Sigmoid colon (tissue), 7 donors: Measurements from ENCODE around the gene CDON. TPM values are rescaled to one million over a fixed set of nuclear protein-coding genes. Genes with fewer than 3 reads are reported as not detected.
A peak's percentile ranks its signal among the peaks of the same experiment; 100 is the strongest.

Experiments
- DNase-seq: peaks from one replicate; pipeline ENCODE4 v3.0.0-alpha.2; 2019
- H3K27ac ChIP-seq, 4 donors: fragments of 200-600 bp; sonication (generic); one replicate each; pipeline ENCODE4 v1.5.1; 2016 to 2019; ENCODE audit warnings: mild to moderate bottlenecking in 1 of 4
- H3K27me3 ChIP-seq, 3 donors: fragments of 200-600 bp; sonication (generic); one replicate each; pipeline ENCODE4 v1.5.1; 2019; ENCODE audit warnings: mild to moderate bottlenecking in 1 of 3
- H3K36me3 ChIP-seq, 4 donors: fragments of 200-600 bp; sonication (generic); one replicate each; pipeline ENCODE4 v1.5.1; 2016 to 2019
- H3K4me1 ChIP-seq, 4 donors: fragments of 200-600 bp; sonication (generic); one replicate each; pipeline ENCODE4 v1.5.1; 2017 to 2019
- H3K4me3 ChIP-seq, 4 donors: fragments of 200-600 bp; sonication (generic); one replicate each; pipeline ENCODE4 v1.5.1; 2017 to 2019; ENCODE audit warnings: mild to moderate bottlenecking in 2 of 4, moderate library complexity in 1 of 4
- H3K9me3 ChIP-seq, 4 donors: fragments of 200-600 bp in 3 of 4; sonication (generic) in 3 of 4; one replicate each; pipeline versions ENCODE4 v1.5.1 to v1.6.1; 2013 to 2019
- EP300 ChIP-seq, 4 donors: sonication (generic); formaldehyde crosslinking; IDR thresholded peaks; one replicate each; pipeline ENCODE4 v1.6.1; 2017; ENCODE audit warnings: antibody characterized with exemption in 4 of 4
- POLR2A ChIP-seq, 2 donors: fragments of 450-650 bp; IDR thresholded peaks; one replicate each; pipeline ENCODE4 v1.6.1; 2016; ENCODE audit warnings: antibody characterized with exemption in 2 of 2, mild to moderate bottlenecking in 2 of 2, moderate library complexity in 2 of 2
- POLR2AphosphoS5 ChIP-seq, 4 donors: sonication (generic); formaldehyde crosslinking; IDR thresholded peaks; one replicate each; pipeline ENCODE4 v1.6.1; 2017; ENCODE audit warnings: antibody characterized with exemption in 4 of 4
- WGBS, 2 donors: extraction: QIAGEN DNeasy Blood & Tissue Kit; methylation state at CpG; one replicate each; pipeline ENCODE4 v1.1.7; 2013; 5-methylcytosine and 5-hydroxymethylcytosine counted together
- intact Hi-C: fragments of 100-400 bp; cut with DNase I; formaldehyde crosslinking; loops from one replicate; pipeline ENCODE4 v1.15.1; 2023
- polyA plus RNA-seq, 3 donors: library from polyadenylated mRNA; stranded (reverse); fragments of 200-250 nt; gene quantifications; one replicate each; pipeline ENCODE4 v1.2.3, GENCODE V29; 2013
- total RNA-seq, 4 donors: library from RNA; depleted of rRNA; stranded (reverse); fragments of >200 nt; gene quantifications; one replicate each; pipeline ENCODE4 v1.1.0, GENCODE V29; 2016
- TF ChIP-seq, protein P1 (sequence below), 4 experiments: fragments of 450-650 bp in 3 of 4; fragments of 200-600 bp in 1 of 4; IDR thresholded peaks; one replicate each; pipeline ENCODE4 v1.5.1; 2016 to 2019; ENCODE audit warnings: antibody characterized with exemption in 4 of 4, mild to moderate bottlenecking in 3 of 4, moderate library complexity in 2 of 4
- donor health status: healthy with polysubstance abuse.
- donor health status: Bipolar disorder and iron deficiency.
- donor health status: healthy.

Gene CDON
- total and polyA plus RNA-seq, 7 donors = under 0.01 to 88.1 (median 48.9) TPM

DNA sequence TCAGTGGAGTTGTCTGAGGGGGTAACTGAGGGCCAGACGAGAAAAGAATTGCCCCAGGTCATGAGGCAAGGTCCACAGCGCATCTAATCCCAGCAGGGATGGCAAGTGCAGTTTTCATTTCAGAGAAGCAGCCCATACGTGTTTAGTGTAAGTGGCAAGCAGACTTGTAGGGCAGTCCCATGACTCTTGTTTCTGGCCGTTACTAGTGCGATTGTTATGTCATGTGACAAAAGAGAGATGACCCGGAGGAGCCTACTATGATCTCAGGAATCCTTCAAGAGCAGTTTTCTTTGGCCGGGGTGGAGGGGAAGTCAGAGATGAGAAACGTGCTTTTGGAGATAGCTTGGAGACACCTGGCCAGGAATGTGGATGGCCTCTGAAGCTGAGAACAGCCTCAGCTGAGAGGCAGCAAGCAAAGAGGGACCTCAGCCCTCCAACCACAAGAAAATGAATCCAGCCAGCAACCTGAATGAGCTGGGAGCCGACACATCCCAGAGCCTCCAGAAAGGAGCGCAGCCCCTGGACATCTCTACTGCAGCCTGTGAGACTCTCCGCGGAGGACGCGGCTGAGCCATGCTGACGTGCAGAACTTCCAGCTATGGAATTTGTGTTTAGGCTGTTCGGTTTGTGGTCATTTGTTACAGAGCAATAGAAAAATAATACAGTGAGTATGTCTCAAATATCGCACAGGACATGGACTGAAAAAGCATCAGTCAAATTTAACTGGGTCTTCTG is 44.1 kb upstream of the CDON start:
- intact Hi-C loops = no loop called here
- no peaks in the 10 kb centered on the region for H3K27me3 ChIP-seq
- H3K4me3 ChIP-seq = no peak overlapping the region
- no peak for DNase-seq
- 82 to 83% methylated on average over 17 of the region's 17 CpGs for WGBS, 2 donors
- H3K9me3 ChIP-seq = no peaks in the 10 kb centered on the region
- H3K27ac ChIP-seq = peak overlapping the region in 2 of 4 donors; percentile 16 to 23
- no peaks in the 10 kb centered on the region for H3K36me3 ChIP-seq
- TF ChIP-seq, protein P1, sequence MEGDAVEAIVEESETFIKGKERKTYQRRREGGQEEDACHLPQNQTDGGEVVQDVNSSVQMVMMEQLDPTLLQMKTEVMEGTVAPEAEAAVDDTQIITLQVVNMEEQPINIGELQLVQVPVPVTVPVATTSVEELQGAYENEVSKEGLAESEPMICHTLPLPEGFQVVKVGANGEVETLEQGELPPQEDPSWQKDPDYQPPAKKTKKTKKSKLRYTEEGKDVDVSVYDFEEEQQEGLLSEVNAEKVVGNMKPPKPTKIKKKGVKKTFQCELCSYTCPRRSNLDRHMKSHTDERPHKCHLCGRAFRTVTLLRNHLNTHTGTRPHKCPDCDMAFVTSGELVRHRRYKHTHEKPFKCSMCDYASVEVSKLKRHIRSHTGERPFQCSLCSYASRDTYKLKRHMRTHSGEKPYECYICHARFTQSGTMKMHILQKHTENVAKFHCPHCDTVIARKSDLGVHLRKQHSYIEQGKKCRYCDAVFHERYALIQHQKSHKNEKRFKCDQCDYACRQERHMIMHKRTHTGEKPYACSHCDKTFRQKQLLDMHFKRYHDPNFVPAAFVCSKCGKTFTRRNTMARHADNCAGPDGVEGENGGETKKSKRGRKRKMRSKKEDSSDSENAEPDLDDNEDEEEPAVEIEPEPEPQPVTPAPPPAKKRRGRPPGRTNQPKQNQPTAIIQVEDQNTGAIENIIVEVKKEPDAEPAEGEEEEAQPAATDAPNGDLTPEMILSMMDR (IDR thresholded peaks at IDR 0.05) = no peak
- no peak for TF ChIP-seq POLR2A (IDR thresholded peaks at IDR 0.05)
- no peak for TF ChIP-seq EP300 (IDR thresholded peaks at IDR 0.05)
- no peak for TF ChIP-seq POLR2AphosphoS5 (IDR thresholded peaks at IDR 0.05)
- H3K4me1 ChIP-seq = peaks cover 0 to 48% (median 37%) of the 10 kb centered on the region in 4 donors

DNA sequence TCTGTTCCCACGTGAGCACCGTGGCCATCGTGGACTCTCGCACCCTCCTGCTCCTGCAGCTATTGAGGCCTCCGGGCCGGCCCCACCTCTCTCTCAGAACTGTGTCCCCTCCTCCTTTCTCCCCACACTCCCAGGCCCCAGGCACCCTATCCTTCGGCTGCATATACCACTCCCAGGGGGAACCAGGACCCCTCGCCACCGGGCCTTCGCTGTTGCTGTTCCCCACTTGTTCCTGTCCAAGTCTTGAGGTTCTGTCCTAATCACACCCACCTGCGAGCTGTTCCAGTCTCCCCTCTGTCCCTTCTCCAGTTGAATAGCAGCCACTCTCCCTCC is 43.0 kb upstream of the CDON start:
- no peak for DNase-seq
- H3K4me3 ChIP-seq = no peak overlapping the region
- no peaks in the 10 kb centered on the region for H3K9me3 ChIP-seq
- WGBS, 2 donors = 83 to 88% methylated on average over 11 of the region's 11 CpGs
- no peaks in the 10 kb centered on the region for H3K36me3 ChIP-seq
- no peaks in the 10 kb centered on the region for H3K27me3 ChIP-seq
- H3K27ac ChIP-seq = no peak overlapping the region
- peaks cover 0 to 42% (median 30%) of the 10 kb centered on the region in 4 donors for H3K4me1 ChIP-seq
- intact Hi-C loops = no loop called here
- TF ChIP-seq POLR2A (IDR thresholded peaks at IDR 0.05) (no peak), POLR2AphosphoS5 (IDR thresholded peaks at IDR 0.05) (no peak), EP300 (IDR thresholded peaks at IDR 0.05) (no peak)
- TF ChIP-seq, protein P1 (IDR thresholded peaks at IDR 0.05) = no peak

DNA sequence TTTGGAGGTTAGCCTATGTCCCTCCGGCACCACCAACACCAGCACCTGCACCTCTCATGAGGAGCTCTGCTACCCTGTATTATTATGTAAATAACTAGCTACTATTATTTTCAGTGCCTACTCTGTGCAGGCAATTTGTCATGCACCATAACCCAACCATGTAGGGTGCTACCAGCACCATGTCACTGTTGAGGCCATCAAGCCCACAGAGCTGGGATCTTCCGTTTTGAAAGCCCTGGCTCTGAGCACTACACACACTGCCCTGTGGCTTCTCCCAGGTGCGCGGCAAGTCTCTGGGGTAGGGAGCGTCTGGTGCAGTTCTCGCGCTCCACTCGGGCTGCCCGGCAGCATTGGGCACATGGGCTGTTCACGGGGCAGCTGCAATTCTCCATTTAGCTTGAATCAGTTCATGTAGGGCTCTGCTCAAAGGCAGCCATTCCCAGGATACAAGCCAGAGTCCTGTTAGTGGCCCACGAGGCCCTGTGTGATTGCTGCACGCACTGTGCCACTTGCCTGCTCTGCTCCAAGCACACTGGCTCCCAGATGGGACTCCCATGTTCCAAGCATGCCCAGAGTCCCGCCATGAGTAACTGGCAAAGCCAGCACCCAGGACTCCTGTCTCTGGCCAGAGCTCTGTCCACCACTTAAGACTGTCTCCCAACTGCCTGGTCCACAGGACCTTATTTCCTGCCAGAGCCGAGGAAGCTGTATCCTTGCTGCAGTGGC is 42.5 kb upstream of the CDON start:
- TF ChIP-seq EP300 (IDR thresholded peaks at IDR 0.05) (no peak), POLR2AphosphoS5 (IDR thresholded peaks at IDR 0.05) (no peak)
- WGBS, 2 donors = 88 to 90% methylated on average over 14 of the region's 14 CpGs
- Histone ChIP-seq H3K36me3 (no peaks in the 10 kb centered on the region), H3K4me3 (no peak overlapping the region), H3K27ac (no peak overlapping the region), H3K9me3 (no peaks in the 10 kb centered on the region), H3K4me1 (peaks cover 0 to 37% (median 25%) of the 10 kb centered on the region in 4 donors), H3K27me3 (no peaks in the 10 kb centered on the region)
- DNase-seq = no peak
- intact Hi-C loops = no loop called here

DNA sequence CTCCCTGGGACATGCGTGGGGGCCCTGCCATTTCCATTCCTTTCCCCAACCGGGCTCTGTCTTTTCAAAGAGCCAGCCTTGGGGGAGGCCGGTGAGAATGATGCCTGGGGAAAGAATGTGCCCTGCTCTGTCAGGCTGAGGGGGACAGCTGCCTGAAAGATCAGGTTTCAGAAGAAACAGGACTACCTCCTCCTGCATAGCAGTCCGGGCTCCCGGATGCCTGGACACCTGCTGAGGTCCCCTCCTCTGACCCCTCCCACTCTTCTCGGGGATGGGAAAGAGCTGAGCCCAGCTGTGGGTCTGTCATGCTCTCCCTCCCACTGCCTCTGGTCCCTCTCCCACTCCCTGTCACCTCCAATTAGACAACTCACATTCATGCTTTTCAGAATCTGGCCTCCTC is 41.8 kb upstream of the CDON start:
- Histone ChIP-seq H3K4me3 (no peak overlapping the region), H3K27me3 (no peaks in the 10 kb centered on the region), H3K36me3 (no peaks in the 10 kb centered on the region), H3K27ac (no peak overlapping the region), H3K9me3 (no peaks in the 10 kb centered on the region), H3K4me1 (peaks cover 0 to 35% (median 22%) of the 10 kb centered on the region in 4 donors)
- intact Hi-C loops = no loop called here
- TF ChIP-seq POLR2A (IDR thresholded peaks at IDR 0.05) = no peak
- no peak for TF ChIP-seq POLR2AphosphoS5 (IDR thresholded peaks at IDR 0.05)
- TF ChIP-seq EP300 (IDR thresholded peaks at IDR 0.05) = no peak
- TF ChIP-seq, protein P1 (IDR thresholded peaks at IDR 0.05) = no peak
- no peak for DNase-seq
- WGBS, 2 donors = 76 to 86% methylated on average over 6 of the region's 6 CpGs

DNA sequence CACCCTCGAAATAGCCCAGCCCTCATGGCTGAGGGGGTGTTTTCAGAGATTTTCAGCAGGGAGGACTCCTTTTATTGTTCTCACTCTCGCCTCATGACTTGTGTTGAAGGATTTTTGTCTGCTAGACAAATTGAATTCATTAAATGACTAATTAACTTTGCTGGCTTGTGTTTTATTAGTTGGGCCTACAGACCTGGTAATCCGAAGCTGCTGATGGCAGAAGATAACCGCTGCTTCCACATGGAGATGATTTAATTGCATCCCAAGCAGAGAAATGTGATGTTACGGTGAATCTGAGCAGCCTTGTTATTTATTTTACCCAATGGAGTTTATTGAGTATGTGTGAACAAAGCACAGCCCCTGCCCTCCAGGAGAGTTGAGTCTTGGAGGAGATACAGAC is 40.5 kb upstream of the CDON start:
- Histone ChIP-seq H3K27me3 (no peaks in the 10 kb centered on the region), H3K36me3 (no peaks in the 10 kb centered on the region), H3K4me1 (peaks cover 0 to 35% (median 22%) of the 10 kb centered on the region in 4 donors), H3K27ac (peak overlapping the region in 3 of 4 donors; percentile 67 to 73 (median 71)), H3K9me3 (no peaks in the 10 kb centered on the region), H3K4me3 (no peak overlapping the region)
- DNase-seq = no peak
- intact Hi-C loops = no loop called here
- WGBS, 2 donors = 90 to 94% methylated on average over 5 of the region's 5 CpGs
- TF ChIP-seq POLR2AphosphoS5 (IDR thresholded peaks at IDR 0.05) (no peak), EP300 (IDR thresholded peaks at IDR 0.05) (no peak), POLR2A (IDR thresholded peaks at IDR 0.05) (no peak)
- TF ChIP-seq, protein P1 (IDR thresholded peaks at IDR 0.05) = no peak
